GM12878 (cell line): Measurements from ENCODE around the gene KRT80. TPM values are rescaled to one million over a fixed set of nuclear protein-coding genes. Genes with fewer than 3 reads are reported as not detected.
A peak's percentile ranks its signal among the peaks of the same experiment; 100 is the strongest.

Experiments used
- ATAC-seq: fragments of 200-7000 bp; cut with Tn5 transposase; 3 replicates; pipeline ENCODE4 v1.9.1; 2020; ENCODE audit warnings: mild to moderate bottlenecking, moderate library complexity
- BruUV-seq: library from RNA; stranded (reverse); fragments of 400-500 nt; replicated peaks from 2 replicates; lab custom pipeline; 2021; lab: Mats Ljungman, UMichigan
- CTCF ChIA-PET: fragments of 300-600 bp; sonication (Branson Sonifier 250); formaldehyde crosslinking; extraction: SDS; loops from one replicate; lab custom pipeline; 2021; ENCODE audit warnings: inconsistent platforms; lab: Yijun Ruan, JAX
- POLR2A ChIA-PET: fragments of 350-600 bp; formaldehyde crosslinking; extraction: SDS; loops from one replicate; lab custom pipeline; 2021; ENCODE audit warnings: inconsistent platforms; lab: Charles Lee
- RAD21 ChIA-PET: fragments of 300-600 bp; sonication (Branson Sonifier 250); formaldehyde crosslinking; loops from one replicate; lab custom pipeline; 2023; ENCODE audit warnings: antibody characterized with exemption; ENCODE audit not compliant: unreplicated experiment; lab: Charles Lee
- SMC1A ChIA-PET: fragments of 300-600 bp; sonication (Branson Sonifier 250); formaldehyde crosslinking; loops from one replicate; lab custom pipeline; 2023; ENCODE audit not compliant: unreplicated experiment, uncharacterized antibody; lab: Charles Lee
- DNase-seq: peaks from one replicate; pipeline ENCODE4 v3.0.0-alpha.2; 2011; ENCODE audit warnings: low read depth, low spot score
- FAIRE-seq: peaks from 3 replicates; lab custom pipeline; 2011; peaks lifted over from hg19 to GRCh38; lab: Jason Lieb, UNC
- H2AFZ ChIP-seq: 2 replicates; pipeline ENCODE4 v1.6.0; 2011; ENCODE audit warnings: low read depth, low read length, control low read depth; ENCODE audit not compliant: control insufficient read depth
- H3K27ac ChIP-seq: 2 replicates; pipeline ENCODE4 v1.5.1; 2011; ENCODE audit warnings: control low read depth; ENCODE audit not compliant: control insufficient read depth, insufficient read depth
- H3K27me3 ChIP-seq, 2 experiments: replicated peaks in 1 of 2; 2 replicates each; pipeline versions ENCODE4 v1.6.0 to v1.6.1; 2011; ENCODE audit warnings: low read length in 1 of 2; ENCODE audit not compliant: control insufficient read depth in 2 of 2, insufficient read depth in 2 of 2
- H3K36me3 ChIP-seq, 2 experiments: 2 replicates each; pipeline ENCODE4 v1.5.1; 2011; ENCODE audit warnings: low read length in 1 of 2; ENCODE audit not compliant: control insufficient read depth in 2 of 2, insufficient read depth in 2 of 2
- H3K4me1 ChIP-seq: 2 replicates; pipeline ENCODE4 v1.6.1; 2011; ENCODE audit warnings: mild to moderate bottlenecking, low read length, moderate library complexity, mixed read lengths; ENCODE audit not compliant: control insufficient read depth, insufficient read depth
- H3K4me2 ChIP-seq: 2 replicates; pipeline ENCODE4 v1.6.0; 2011; ENCODE audit warnings: control low read depth; ENCODE audit not compliant: control insufficient read depth, insufficient read depth
- H3K4me3 ChIP-seq: fragments of 200-600 bp; sonication (generic); 2 replicates; pipeline ENCODE4 v1.5.1; 2016
- H3K79me2 ChIP-seq: 2 replicates; pipeline ENCODE4 v1.6.0; 2011; ENCODE audit warnings: low read length; ENCODE audit not compliant: control insufficient read depth, insufficient read depth
- H3K9ac ChIP-seq: 2 replicates; pipeline ENCODE4 v1.8.0; 2011; ENCODE audit warnings: low read length, control low read depth, mixed read lengths; ENCODE audit not compliant: control insufficient read depth, insufficient read depth
- H3K9me3 ChIP-seq: replicated peaks from 3 replicates; pipeline ENCODE4 v1.5.1; 2011; ENCODE audit warnings: mild to moderate bottlenecking, low read length; ENCODE audit not compliant: control insufficient read depth, insufficient read depth
- H4K20me1 ChIP-seq: 2 replicates; pipeline ENCODE4 v1.6.0; 2011; ENCODE audit not compliant: control insufficient read depth, insufficient read depth
- BHLHE40 ChIP-seq, 2 experiments: fragments of 450-650 bp in 1 of 2; IDR thresholded peaks; 2 replicates each; pipeline ENCODE4 v1.6.1; 2011 to 2017; ENCODE audit warnings: low read depth in 2 of 2, borderline replicate concordance in 1 of 2, improper control_type of control experiment in 1 of 2, low read length in 1 of 2, mild to moderate bottlenecking in 1 of 2
- CBX5 ChIP-seq: sonication (generic); IDR thresholded peaks from 2 replicates; pipeline ENCODE4 v1.6.1; 2016; ENCODE audit warnings: low read depth, moderate library complexity, mild to moderate bottlenecking, inconsistent platforms
- CREM ChIP-seq: IDR thresholded peaks from 2 replicates; pipeline ENCODE4 v1.6.1; 2014; ENCODE audit warnings: antibody characterized with exemption, low read depth
- ETV6 ChIP-seq, 2 experiments: fragments of 450-650 bp in 1 of 2; IDR thresholded peaks in 1 of 2; conservative IDR thresholded peaks in 1 of 2; 2 replicates each; pipeline ENCODE4 v1.6.1; 2014; ENCODE audit warnings: antibody characterized with exemption in 1 of 2, borderline replicate concordance in 1 of 2, low read depth in 1 of 2, mild to moderate bottlenecking in 1 of 2, moderate library complexity in 1 of 2
- FOS ChIP-seq: IDR thresholded peaks from 3 replicates; pipeline ENCODE4 v1.6.1; 2011; ENCODE audit warnings: borderline replicate concordance; ENCODE audit not compliant: insufficient read length; ENCODE audit errors: extremely low read depth
- IKZF2 ChIP-seq, 2 experiments: fragments of 450-650 bp; IDR thresholded peaks; 2 replicates each; pipeline ENCODE4 v1.6.1; 2017; ENCODE audit warnings: mild to moderate bottlenecking in 2 of 2, moderate library complexity in 2 of 2
- JUND ChIP-seq: IDR thresholded peaks from 2 replicates; pipeline ENCODE4 v1.6.1; 2012; ENCODE audit warnings: low read depth, mild to moderate bottlenecking, low read length, improper control_type of control experiment, moderate library complexity
- NFYB ChIP-seq: IDR thresholded peaks from 2 replicates; pipeline ENCODE4 v1.6.1; 2011; ENCODE audit warnings: low read depth, mild to moderate bottlenecking, low read length, improper control_type of control experiment, moderate library complexity; ENCODE audit not compliant: insufficient read depth
- NRF1 ChIP-seq: conservative IDR thresholded peaks from 2 replicates; pipeline ENCODE4 v1.6.1; 2011; ENCODE audit warnings: mild to moderate bottlenecking, low read depth, low read length, improper control_type of control experiment
- PAX5 ChIP-seq: IDR thresholded peaks from 2 replicates; pipeline ENCODE4 v1.6.1; 2011; ENCODE audit warnings: low read depth, low read length, borderline replicate concordance
- RAD21 ChIP-seq: IDR thresholded peaks from 2 replicates; pipeline ENCODE4 v1.6.1; 2011; ENCODE audit warnings: mild to moderate bottlenecking, low read depth, low read length, moderate library complexity; ENCODE audit not compliant: insufficient read depth
- RELA ChIP-seq: fragments of 450-650 bp; IDR thresholded peaks from 2 replicates; pipeline ENCODE4 v1.8.0; 2014; ENCODE audit warnings: borderline replicate concordance; ENCODE audit not compliant: partially characterized antibody
- REST ChIP-seq: IDR thresholded peaks from 2 replicates; pipeline ENCODE4 v1.6.1; 2012; ENCODE audit warnings: mild to moderate bottlenecking, low read depth, low read length
- SKIL ChIP-seq: fragments of 450-650 bp; IDR thresholded peaks from 2 replicates; pipeline ENCODE4 v1.6.1; 2017; ENCODE audit warnings: mild to moderate bottlenecking, low read depth, inconsistent platforms; ENCODE audit not compliant: poor library complexity, severe bottlenecking
- SPI1 ChIP-seq: IDR thresholded peaks from 2 replicates; pipeline ENCODE4 v1.6.1; 2011; ENCODE audit warnings: low read depth, mild to moderate bottlenecking, low read length, moderate library complexity, borderline replicate concordance; ENCODE audit not compliant: insufficient read depth
- TCF7 ChIP-seq: IDR thresholded peaks from 2 replicates; pipeline ENCODE4 v1.6.1; 2014; ENCODE audit warnings: antibody characterized with exemption, borderline replicate concordance
- WGBS: methylation state at CpG from one replicate; pipeline ENCODE4 v1.1.6; 2016; ENCODE audit warnings: low lambda C conversion rate; ENCODE audit not compliant: insufficient replicate concordance, insufficient coverage; ENCODE audit errors: missing lambda C conversion rate; 5-methylcytosine and 5-hydroxymethylcytosine counted together
- in situ Hi-C: fragments of 300-500 bp; cut with MboI; formaldehyde crosslinking; loops from 9 replicates; pipeline ENCODE4 v1.14.3; 2018; ENCODE audit warnings: mixed read lengths
- intact Hi-C: fragments of 100-400 bp; cut with micrococcal nuclease; formaldehyde crosslinking; loops from one replicate; pipeline ENCODE4 v1.14.2; 2022; ENCODE audit not compliant: unreplicated experiment
- polyA plus RNA-seq, 11 experiments: library from polyadenylated mRNA; depleted of rRNA in 4 of 11; unstranded in 6 of 11; stranded (reverse) in 5 of 11; fragments of >200 nt; fragmentation: Nextera tagmentation in 4 of 11; fragmentation: Illumina TruSeq in 1 of 11; extraction: Ambion mirVana in 4 of 11; extraction: Trizol in 1 of 11; gene quantifications; 1 replicate in 1 of 11; 2 replicates in 10 of 11; pipeline versions ENCODE4 v1.2.1 to v1.2.3, GENCODE V29; 2011 to 2016; ENCODE audit warnings: inconsistent platforms in 2 of 11, missing spikeins in 2 of 11, low read depth in 1 of 11
- total RNA-seq, 4 experiments: library from RNA; depleted of rRNA in 3 of 4; stranded (reverse); fragments of >200 nt in 3 of 4; fragmentation: Illumina TruSeq in 1 of 4; extraction: Trizol in 1 of 4; gene quantifications; 2 replicates each; pipeline versions ENCODE4 v1.2.1 to v1.2.3, GENCODE V29; 2013 to 2021

KRT80 gene
- total and polyA plus RNA-seq, 10 of the 15 experiments (the other 5 are each of a cell fraction or from before 2014, with no cell fraction given), result 0.01 TPM; not detected in 9

- ChIA-PET RAD21 (interaction anchor here (0.7 kb wide), 1 partner anchor 67 kb away, joined by 4 read pairs; no protein-coding TSS in a partner anchor), POLR2A (no interaction called here), CTCF (interaction anchor here (0.7 to 3.9 kb wide), 10 partner anchors 8 to 95 kb away, joined by 3 to 27 read pairs (median 4); no protein-coding TSS in a partner anchor), SMC1A (interaction anchor here (0.7 to 1.5 kb wide), 2 partner anchors 48 to 60 kb away, joined by 3 read pairs; no protein-coding TSS in a partner anchor)
- no peaks in the 10 kb centered on the region for H3K4me1 ChIP-seq
- no TSS peak for BruUV-seq
- intact Hi-C loops, result loop anchor here (2.0 to 10.0 kb wide), 2 partner anchors 57 to 111 kb away; partner anchors contain the start of gene KRT83
- H3K36me3 ChIP-seq, result no peaks in the 10 kb centered on the region
- no peaks in the 10 kb centered on the region for H3K9me3 ChIP-seq
- no peak overlapping the region for H3K4me3 ChIP-seq
- no peak overlapping the region for H3K9ac ChIP-seq
- H4K20me1 ChIP-seq, result no peaks in the 10 kb centered on the region
- no peak overlapping the region for H3K27ac ChIP-seq
- FAIRE-seq (peak; percentile 59), DNase-seq (no peak), ATAC-seq (peak; percentile 94)
- no peak overlapping the region for H2AFZ ChIP-seq
- no peaks in the 10 kb centered on the region for H3K79me2 ChIP-seq
- in situ Hi-C loops, result no loop called here
- 14% methylated on average over 13 of the region's 13 CpGs for WGBS
- no peak overlapping the region for H3K4me2 ChIP-seq
- peaks cover 0 to 6% of the 10 kb centered on the region in 2 experiments; a peak in 2 of 4 replicates for H3K27me3 ChIP-seq
- peak; percentile 11 to 14; a peak in 1 of 4 replicates for TF ChIP-seq BHLHE40 (IDR thresholded peaks at IDR 0.05; ENCODE audit: borderline replicate concordance in 1 of 2, low read depth in 2 of 2, low read length in 1 of 2)
- no peak for TF ChIP-seq NFYB
- TF ChIP-seq SKIL, result no peak
- no peak for TF ChIP-seq FOS
- no peak for TF ChIP-seq IKZF2 (IDR thresholded peaks at IDR 0.05)
- no peak for TF ChIP-seq JUND
- no peak for TF ChIP-seq TCF7
- TF ChIP-seq SPI1, result peak; percentile 14; the same call in 1 of the 2 replicates
- no peak for TF ChIP-seq CREM
- TF ChIP-seq PAX5, result no peak
- no peak for TF ChIP-seq ETV6 (conservative IDR thresholded peaks at IDR 0.05 in 1 of 2, IDR thresholded peaks at IDR 0.05 in 1 of 2; ENCODE audit: borderline replicate concordance in 1 of 2, low read depth in 1 of 2)
- TF ChIP-seq NRF1, result no peak
- no peak for TF ChIP-seq CBX5
- TF ChIP-seq RAD21, result peak; percentile 56
- no peak for TF ChIP-seq REST
- no peak for TF ChIP-seq RELA
Observed at GRCh38 chr12:52213564-52214420, 22.0 kb upstream of the KRT80 start.
